Fibroblast of villous mesenchyme (primary cell): ENCODE results near the gene PRIM2. TPM values are rescaled to one million over a fixed set of nuclear protein-coding genes. Genes with fewer than 3 reads are reported as not detected.
"Not testable (repeated sequence)": the region's sequence is repeated elsewhere in the genome, so short reads cannot be mapped to it uniquely, and the experiment has no call there.

Source experiments
- DNase-seq: peaks from one replicate; pipeline ENCODE4 v3.0.0-alpha.2; 2010; ENCODE audit warnings: low read depth
- H3K4me3 ChIP-seq: 2 replicates; pipeline ENCODE4 v1.5.1; 2011; ENCODE audit warnings: low read depth, mild to moderate bottlenecking, low read length
- total RNA-seq: library from RNA; depleted of rRNA; stranded (reverse); fragments of >200 nt; gene quantifications from 2 replicates; pipeline ENCODE4 v1.2.3, GENCODE V29; 2012
- TF ChIP-seq, protein P1 (sequence below): IDR thresholded peaks from 2 replicates; pipeline ENCODE4 v1.5.1; 2012; ENCODE audit warnings: low read depth, mild to moderate bottlenecking, low read length; ENCODE audit not compliant: insufficient read depth

PRIM2 gene
- total RNA-seq, 1 donor = 51.0 TPM

DNA sequence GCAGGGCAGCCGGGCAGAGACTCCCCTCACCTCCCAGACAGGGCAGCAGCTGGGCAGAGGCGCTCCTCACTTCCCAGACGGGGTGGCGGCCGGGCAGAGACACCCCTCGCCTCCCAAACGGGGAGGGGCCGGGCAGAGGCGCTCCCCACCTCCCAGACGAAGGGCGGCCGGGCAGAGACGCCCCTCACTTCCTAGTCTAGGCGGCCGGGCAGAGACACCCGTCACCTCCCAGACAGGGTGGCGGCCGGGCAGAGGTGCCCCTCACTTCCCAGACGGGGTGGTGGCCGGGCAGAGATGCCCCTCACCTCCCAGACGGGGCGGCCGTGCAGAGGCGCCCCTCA, 6.6 kb upstream of the PRIM2 start:
- no peak for DNase-seq
- H3K4me3 ChIP-seq = no peak overlapping the region
- TF ChIP-seq, protein P1, sequence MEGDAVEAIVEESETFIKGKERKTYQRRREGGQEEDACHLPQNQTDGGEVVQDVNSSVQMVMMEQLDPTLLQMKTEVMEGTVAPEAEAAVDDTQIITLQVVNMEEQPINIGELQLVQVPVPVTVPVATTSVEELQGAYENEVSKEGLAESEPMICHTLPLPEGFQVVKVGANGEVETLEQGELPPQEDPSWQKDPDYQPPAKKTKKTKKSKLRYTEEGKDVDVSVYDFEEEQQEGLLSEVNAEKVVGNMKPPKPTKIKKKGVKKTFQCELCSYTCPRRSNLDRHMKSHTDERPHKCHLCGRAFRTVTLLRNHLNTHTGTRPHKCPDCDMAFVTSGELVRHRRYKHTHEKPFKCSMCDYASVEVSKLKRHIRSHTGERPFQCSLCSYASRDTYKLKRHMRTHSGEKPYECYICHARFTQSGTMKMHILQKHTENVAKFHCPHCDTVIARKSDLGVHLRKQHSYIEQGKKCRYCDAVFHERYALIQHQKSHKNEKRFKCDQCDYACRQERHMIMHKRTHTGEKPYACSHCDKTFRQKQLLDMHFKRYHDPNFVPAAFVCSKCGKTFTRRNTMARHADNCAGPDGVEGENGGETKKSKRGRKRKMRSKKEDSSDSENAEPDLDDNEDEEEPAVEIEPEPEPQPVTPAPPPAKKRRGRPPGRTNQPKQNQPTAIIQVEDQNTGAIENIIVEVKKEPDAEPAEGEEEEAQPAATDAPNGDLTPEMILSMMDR = no peak

DNA sequence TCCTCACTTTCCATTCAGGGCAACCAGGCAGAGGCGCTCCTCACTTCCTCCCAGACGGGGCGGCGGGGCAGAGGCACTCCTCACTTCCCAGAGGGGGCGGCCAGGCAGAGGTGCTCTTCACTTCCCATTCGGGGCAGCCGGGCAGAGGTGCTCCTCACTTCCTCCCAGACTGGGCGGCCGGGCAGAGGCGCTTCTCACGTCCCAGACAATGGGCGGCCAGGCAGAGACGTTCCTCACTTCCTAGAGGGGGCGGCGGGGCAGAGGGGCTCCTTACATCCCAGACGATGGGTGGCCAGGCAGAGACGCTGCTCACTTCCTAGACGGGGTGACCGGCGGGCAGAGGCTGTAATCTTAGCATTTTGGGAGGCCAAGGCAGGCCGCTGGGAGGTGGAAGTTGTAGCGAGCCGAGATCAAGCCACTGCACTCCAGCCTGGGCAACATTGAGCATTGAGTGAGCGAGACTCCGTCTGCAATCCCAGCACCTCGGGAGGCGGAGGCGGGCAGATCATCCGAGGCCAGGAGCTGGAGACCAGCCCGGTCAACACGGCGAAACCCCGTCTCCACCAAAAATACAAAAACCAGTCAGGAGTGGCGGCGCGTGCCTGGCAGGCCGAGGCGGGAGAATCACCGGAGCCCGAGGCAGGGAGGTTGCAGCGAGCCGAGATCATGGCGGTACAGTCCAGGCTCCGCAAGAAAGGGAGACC, 6.0 kb upstream of the PRIM2 start:
- not testable (repeated sequence) for H3K4me3 ChIP-seq, DNase-seq

DNA sequence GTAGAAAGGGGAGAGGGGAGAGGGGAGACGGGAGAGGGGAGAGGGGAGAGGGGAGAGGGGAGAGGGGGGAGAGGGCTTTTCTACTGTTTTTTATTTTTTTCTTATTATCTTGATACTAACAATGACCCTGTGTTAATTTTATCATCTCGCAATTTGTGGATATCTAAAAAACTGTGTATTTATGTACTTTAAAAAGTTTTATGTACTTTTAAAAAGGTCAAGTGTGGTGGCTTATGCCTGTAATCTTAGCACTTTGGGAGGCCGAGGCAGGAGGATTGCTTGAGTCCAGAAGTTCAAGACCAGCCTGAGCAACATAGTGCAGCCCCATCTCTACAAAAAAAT, 5.5 kb upstream of the PRIM2 start:
- no peak overlapping the region for H3K4me3 ChIP-seq
- TF ChIP-seq, protein P1 = no peak
- DNase-seq = no peak

DNA sequence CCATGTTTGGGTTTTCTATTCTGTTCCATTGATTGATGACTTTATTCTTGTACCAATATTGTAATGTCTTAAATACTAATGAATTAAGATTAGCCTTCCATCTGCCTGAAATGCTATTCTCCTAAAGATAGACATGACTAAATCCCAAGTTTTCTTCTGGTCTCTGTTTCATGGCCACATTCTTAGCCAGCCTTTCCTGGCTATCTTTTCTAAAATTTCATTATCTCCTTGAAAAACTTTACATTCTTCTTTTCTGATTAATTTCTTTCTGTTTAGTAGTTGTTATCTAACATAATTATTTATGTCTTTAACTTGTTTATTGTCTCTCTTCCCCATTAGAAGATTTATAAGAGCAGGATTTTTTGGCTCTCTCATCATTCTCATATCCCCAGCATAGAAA, 4.4 kb upstream of the PRIM2 start:
- no peak overlapping the region for H3K4me3 ChIP-seq

DNA sequence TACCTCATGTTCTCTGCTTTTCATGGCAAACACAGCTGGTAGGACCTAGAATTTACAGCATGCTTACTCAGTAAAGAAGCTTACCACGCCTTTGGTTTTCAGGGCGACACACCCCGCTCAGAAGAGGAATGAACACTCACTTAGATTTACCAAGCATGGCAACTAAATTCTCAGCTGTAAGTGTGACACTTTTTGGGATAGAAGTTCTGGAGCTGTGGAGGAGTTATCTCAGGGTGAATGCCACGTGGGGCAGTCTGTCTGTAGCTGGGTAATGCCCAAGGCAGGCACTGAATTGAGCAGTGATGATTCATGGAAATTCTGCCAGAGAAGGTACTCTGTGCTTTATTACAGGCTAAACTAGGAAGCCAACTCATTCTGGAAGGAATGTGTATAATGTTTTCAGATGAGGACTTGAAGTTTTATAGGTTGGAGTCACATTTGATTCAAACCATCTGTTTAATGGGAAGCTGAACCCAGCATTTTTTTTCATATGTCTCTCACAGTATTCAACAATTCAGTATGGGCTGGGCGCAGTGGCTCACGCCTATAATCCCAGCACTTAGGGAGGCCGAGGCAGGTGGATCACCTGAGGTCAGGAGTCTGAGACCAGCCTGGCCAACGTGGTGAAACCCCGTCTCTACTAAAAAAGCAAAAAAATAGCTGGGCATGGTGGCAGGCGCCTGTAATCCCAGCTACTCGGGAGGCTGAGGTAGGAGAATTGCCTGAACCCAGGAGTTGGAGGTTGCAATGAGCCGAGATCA, 3.5 kb upstream of the PRIM2 start:
- H3K4me3 ChIP-seq = no peak overlapping the region
- peak; percentile 99 for DNase-seq
- TF ChIP-seq, protein P1 = peak; percentile 18

More for the DNA sequence above, 4.4 kb upstream of the PRIM2 start:
- TF ChIP-seq, protein P1 = no peak
- DNase-seq = no peak

DNA sequence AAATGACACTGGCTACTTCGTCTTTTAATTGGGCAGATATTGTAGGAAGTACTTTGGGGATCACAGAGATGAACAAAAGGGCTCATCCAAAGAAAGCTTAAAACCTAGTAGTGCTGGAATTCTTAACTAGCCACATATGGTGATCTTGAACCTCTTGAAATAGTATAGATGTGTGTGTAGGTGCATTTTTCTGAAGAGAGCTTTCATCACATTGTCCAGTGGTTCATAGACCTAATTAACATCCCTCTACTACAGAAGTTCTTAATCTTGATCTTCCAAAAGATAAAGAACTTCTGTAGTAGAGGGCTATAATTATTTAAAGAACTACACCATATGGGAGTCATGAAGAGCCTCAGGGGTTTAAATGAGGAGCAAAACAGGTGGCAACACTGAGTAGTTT, 2.3 kb upstream of the PRIM2 start:
- H3K4me3 ChIP-seq = no peak overlapping the region
- TF ChIP-seq, protein P1 = no peak
- DNase-seq = no peak

DNA sequence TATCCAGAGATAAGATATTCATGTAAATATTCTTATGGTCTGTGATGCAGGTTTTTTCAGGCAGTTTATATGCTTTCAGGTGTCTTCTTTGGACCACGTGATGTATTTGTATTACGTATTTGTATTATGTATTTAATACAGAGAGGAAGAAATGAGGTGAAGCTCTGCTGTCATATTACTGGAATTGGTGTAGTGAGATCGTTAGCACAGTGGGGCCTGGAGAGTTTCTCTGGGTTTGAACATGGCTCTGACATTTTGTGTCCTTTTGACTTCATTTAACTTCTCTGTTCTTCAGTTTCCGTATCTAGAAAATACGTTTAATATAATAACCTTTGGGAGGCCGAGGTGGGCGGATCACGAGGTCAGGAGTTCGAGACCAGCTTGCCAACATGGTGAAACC, 1.6 kb upstream of the PRIM2 start:
- no peak for DNase-seq
- TF ChIP-seq, protein P1 = no peak
- no peak overlapping the region for H3K4me3 ChIP-seq
